ENCODE results near the gene RASSF6. TPM values are rescaled to one million over a fixed set of nuclear protein-coding genes. Genes with fewer than 3 reads are reported as not detected.

Gene RASSF6, protein sequence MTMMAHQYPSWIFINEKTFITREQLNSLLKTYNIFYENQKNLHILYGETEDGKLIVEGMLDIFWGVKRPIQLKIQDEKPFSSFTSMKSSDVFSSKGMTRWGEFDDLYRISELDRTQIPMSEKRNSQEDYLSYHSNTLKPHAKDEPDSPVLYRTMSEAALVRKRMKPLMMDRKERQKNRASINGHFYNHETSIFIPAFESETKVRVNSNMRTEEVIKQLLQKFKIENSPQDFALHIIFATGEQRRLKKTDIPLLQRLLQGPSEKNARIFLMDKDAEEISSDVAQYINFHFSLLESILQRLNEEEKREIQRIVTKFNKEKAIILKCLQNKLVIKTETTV
- total RNA-seq: 4.2 TPM

GRCh38 chr4:73620115-73620792 is at the start of gene RASSF6:
Gene RASSF6, minus strand, starts transcription at chr4:73620436. Its CDS starts 8,641 bp downstream, at chr4:73611795.

Other genes starting within 250 kb of the RASSF6 start
- gene ALB, start 216.1 kb downstream of the RASSF6 start, total RNA-seq: 0.71 TPM
- gene AFP, start 184.2 kb downstream of the RASSF6 start, total RNA-seq: not detected
- not detected for gene AFM, start 138.7 kb downstream of the RASSF6 start, total RNA-seq
- gene CXCL8, start 120.1 kb upstream of the RASSF6 start, total RNA-seq: 4.7 TPM
- gene CXCL6, start 216.2 kb upstream of the RASSF6 start, total RNA-seq: not detected
- gene PF4V1, start 232.9 kb upstream of the RASSF6 start, total RNA-seq: not detected
- 2.7 TPM for gene CXCL1, start 249.0 kb upstream of the RASSF6 start, total RNA-seq

Data from camera-type eye (tissue), 1 donor.